Colon (tissue), 2 donors: Measurements from ENCODE around the gene DGKA.
"Not testable (repeated sequence)": the region's sequence is repeated elsewhere in the genome, so short reads cannot be mapped to it uniquely, and the experiment has no call there.

ENCODE experiments used
- FAIRE-seq: peaks from 2 replicates; lab custom pipeline; 2012; peaks lifted over from hg19 to GRCh38; lab: Jason Lieb, UNC
- donor health status: control.
- donor health status: control.

DGKA gene

DNA sequence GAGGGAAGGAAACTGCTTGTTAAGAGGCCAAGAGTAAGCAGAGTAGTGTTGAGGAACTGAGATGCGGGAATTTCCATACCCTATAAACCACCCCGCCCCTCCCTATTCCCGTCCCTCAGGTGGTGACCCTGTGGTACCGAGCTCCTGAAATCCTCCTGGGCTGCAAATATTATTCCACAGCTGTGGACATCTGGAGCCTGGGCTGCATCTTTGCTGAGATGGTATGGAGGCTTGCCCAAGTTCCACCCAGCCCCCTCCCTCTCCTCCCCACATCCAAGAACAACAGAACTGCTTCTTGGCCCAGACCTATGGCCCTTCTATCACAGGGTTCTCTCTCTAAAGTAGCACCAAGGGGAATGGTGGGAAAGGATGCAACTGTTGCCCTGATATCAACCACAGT lies 38.4 kb downstream of the DGKA start:
- no peak for FAIRE-seq

DNA sequence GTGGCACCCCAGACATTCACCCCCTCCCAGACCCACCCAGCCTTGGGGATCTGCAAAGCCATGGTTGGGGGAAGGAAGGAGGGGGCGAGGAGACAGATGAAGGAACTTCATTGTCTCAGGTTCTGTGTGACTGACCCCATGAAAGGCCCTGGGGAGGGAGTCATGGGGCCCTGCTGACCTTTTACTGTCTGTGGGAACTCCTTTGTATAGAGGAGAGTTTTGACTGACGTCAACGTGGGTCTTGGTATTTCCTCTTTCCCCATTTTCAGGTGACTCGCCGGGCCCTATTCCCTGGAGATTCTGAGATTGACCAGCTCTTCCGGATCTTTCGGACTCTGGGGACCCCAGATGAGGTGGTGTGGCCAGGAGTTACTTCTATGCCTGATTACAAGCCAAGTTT lies 39.8 kb downstream of the DGKA start:
- no peak for FAIRE-seq

DNA sequence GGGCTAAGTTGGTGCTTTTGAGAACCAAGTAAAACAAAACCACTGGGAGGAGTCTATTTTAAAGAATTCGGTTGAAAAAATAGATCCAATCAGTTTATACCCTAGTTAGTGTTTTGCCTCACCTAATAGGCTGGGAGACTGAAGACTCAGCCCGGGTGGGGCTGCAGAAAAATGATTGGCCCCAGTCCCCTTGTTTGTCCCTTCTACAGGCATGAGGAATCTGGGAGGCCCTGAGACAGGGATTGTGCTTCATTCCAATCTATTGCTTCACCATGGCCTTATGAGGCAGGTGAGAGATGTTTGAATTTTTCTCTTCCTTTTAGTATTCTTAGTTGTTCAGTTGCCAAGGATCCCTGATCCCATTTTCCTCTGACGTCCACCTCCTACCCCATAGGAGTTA lies 41.1 kb downstream of the DGKA start:
- FAIRE-seq: no peak

DNA sequence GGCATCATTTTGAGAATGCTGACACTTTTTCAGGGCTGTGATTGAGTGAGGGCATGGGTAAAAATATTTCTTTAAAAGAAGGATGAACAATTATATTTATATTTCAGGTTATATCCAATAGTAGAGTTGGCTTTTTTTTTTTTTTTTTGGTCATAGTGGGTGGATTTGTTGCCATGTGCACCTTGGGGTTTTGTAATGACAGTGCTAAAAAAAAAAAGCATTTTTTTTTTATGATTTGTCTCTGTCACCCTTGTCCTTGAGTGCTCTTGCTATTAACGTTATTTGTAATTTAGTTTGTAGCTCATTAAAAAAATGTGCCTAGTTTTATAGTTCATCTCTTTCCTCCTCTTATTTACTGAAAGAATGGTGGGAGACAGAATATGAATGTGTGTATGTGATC lies 41.5 kb downstream of the DGKA start:
- FAIRE-seq: no peak

DNA sequence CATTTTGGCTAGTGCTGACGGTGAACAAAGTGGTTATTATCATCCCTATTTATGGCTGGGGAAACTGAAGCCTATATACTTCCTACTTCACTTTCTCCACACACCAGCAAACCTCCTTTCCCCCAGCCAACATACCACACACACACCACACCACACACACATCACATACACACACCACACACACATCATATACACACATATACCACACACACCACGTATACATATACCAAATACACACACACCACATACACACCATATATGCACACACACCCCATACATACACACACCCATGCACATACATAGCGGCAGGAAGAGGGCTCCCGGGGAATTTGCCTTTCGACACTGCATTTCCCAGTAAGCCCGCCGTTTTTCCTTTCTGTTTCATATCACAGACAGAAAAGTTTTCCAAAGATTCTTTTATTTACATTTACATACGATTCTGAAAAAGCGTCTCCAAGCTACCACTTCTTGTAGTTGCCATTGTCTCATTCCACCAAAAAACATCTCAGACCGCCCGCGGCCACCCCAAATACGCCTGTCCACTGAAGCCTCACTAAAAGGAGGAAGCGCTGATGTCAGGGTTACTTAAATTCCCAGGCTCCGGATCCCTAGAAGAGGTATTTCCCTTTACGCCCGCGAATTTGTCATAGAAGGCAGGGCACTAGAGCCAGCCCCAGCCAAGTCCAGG lies 42.1 kb downstream of the DGKA start:
- no peak for FAIRE-seq

DNA sequence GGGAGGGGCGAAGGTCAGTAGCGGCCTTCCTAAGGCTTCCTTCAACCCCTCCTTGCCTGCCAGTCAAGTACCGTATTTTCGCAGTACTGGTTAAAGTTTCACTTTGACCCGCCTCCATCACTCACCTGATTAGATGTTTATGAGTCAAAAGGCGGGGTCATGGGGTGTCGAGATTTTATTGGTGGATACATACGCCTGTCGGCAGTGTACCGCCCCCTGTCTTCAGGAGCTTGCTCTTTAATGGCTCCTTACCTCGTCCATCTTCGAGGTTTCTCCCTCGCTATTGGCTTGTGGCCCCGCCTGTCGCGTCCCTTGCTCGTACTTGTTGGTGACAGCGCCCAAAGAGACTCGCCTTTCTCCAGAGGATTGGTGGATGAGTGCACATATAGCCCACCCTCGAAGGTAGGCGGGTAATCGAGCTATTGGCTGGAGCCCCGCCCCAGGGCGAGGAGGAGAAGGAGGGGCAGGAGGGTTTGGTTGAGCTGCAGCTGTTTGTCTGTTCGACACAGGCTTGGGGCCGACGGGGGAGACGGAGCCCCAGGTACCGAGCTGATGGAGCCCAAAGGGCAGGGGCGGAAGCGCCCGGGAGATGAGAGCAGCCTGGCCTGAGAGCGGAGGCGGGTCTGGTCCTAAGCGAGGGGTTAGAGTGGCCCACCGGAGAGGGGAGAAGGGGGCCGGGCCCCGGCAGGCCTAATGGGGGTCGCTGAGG lies 42.8 kb downstream of the DGKA start, which contains the start of gene RAB5B:
TSS of gene RAB5B (plus strand) at position 480 of the 709 bp plus-strand sequence. CDS start 12,883 bp downstream, outside the sequence.
- peak; percentile 98 for FAIRE-seq

DNA sequence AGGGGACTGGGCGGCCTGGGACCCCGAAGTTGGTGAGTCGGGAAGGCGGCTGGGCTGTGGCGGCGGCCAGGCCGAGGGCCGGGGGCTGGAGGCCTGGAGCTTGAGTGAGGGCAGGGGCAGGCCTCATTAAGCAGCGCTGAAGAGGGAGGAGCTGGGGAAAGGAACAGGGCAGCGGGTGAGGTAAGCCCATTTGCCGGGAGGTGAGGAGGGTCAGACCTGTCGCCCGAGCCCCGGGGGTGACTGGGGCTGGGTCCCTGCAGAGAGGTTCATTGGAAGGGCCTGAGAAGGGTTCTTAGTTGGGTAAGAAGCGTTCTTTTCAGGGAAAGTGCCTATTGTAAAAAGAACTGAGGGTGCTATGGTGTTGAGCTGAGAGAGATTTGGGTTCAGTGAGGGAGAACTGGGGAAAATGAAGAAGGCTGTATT lies 43.4 kb downstream of the DGKA start:
- no peak for FAIRE-seq

DNA sequence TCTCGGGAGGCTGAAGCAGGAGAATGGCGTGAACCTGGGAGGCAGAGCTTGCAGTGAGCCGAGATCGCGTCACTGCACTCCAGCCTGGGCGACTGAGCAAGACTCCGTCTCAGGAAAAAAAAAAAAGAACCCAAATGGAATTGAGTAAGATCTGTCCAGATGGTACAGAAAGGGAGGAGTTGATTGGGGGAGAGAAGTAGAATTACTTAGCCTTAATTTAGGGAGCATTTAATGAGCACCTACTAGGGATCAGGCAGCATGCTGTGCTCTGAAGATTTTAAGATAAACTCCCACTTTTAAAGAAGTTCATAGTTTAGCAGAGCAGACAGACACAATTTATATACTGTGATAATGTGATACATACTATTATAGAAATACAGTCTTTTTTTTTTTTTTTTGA lies 47.4 kb downstream of the DGKA start:
- FAIRE-seq: no peak

DNA sequence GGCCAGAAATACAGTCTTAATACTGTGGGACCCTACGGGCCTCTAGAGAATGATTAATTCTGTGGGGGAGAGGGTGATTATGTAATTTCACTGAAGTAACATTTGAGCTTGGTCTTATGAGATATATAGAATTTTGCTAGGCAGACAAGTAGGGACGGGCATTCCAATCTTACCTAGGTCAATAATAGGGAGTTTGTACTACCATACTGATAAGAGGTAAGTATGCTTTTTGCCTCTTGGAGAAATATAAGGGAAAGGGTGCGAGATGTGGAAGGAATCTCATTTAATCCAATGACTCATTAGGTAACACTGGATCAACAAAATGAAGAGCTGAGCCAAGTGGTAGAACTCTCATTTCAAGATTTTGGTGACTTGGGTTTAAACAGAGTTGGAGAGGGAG lies 48.1 kb downstream of the DGKA start:
- no peak for FAIRE-seq

DNA sequence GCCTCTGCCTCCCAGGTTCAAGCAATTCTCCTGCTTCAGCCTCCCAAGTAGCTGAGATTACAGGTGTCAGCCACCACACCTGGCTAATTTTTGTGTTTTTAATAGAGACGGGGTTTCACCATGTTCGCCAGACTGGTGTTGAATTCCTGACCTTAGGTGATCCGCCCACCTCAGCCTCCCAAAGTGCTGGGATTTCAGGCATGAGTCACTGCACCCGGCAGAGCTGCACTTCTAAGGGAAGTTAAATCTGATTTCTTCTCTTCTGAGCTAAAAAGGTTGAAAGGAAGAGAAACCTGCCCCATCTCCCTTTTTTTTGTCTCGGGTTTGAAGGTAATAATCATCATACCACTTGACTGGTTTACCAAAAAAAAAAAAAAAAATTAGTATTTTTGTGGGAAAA lies 50.9 kb downstream of the DGKA start:
- not testable (repeated sequence) for FAIRE-seq

DNA sequence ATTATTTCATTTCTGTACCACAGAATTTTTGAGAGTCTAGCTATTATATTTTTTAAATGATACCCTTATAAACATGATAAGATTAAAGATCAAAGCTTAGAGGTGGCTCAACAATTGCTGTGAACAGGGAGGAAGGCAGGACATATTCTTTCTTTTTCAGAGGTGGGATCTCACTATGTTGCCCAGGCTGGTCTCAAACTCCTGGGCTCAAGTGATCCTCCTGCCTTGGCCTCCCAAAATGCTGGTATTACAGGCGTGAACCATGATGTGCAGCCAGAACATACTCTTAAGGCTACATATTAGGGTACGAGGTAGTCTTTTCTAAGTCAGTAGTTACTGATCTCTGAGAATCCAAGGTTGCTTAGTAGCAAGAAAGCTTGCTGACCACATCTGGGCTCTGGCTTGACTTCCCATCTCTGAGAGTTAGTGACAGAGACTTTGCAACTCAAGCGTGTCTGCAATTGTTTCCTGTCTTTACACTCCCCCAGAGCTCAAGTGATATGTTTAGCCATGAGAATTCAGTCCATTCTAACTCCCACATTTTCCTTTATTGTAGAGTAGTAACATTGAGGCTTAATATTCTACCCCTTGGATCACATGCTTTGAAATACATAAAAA lies 51.5 kb downstream of the DGKA start:
- FAIRE-seq: no peak

DNA sequence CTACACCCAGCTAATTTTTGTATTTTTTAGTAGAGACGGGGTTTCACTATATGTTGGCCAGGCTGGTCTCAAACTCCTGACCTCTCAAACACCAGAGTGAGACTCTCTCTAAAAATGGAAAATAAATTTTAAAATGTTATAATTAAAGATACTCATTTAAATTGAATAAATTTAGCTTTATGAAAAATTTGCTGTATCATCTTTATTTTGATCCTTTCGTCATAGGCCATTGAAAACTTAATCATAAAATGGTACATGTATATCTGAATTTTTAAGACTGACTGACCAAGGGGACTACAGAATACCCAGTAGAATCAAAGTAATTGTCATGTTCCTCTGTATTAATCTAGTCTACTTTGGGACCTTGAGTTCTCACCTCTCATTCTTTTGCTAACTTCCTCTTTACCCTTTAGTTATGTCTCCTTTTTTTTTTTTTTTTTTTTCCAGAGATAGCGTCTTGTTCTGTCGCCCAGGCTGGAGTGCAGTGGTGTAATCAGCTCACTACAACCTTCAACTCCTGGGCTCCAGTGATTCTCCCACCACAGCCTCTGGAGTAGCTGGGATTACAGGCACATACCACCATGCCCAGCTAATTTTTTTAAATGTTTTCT lies 52.4 kb downstream of the DGKA start:
- FAIRE-seq: no peak

DNA sequence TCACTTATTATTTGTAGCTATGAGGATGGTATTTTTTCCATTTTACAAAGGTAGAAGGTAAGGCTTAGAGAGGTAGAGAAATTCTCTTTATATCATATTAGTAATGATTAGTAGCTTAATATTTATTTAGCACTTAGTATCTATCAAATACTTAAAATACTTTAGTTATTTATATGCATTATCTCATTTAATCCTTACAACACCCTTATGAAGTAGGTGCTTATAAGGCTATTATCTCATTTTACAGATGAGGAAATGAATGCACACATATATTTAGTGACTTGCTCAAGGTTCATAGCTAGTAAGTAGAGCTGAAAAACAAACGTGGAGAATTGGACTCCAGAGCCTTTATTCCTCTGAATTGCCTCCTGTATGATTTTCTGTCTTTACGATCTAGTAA lies 53.9 kb downstream of the DGKA start:
- FAIRE-seq: no peak

DNA sequence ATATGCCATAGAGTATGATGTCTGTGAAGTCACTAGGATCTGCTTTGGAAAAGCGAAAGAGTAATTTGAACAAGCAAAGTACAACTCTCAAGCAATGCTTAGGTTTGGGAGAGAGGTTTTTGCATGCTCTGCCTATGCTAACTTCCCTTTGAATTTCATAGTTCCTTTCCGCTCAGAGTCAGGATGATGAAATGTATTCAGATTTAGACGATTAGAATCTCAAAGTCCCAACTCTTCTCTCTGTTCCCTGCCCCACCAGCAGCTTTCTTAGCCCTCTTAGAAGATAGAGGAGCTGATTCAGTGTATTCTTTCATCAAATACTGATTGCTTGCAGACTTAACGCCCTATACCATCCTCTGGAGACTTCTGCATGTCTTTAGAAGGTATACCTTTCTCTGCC lies 54.4 kb downstream of the DGKA start:
- no peak for FAIRE-seq

DNA sequence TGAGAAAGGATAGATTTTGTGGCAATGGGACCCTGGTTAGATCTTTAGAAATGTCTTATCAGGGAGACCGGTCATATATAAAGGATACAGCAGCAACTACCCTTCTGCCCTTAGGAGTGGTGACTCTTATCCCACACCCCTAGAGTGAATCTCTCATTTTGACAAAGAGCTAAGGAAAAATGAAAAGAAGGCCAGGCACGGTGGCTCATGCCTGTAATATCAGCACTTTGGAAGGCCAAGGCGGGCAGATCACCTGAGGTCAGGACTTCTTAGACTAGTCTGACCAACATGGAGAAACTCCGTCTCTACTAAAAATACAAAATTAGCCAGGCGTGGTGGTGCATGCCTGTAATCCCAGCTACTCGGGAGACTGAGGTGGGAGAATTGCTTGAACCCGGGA lies 55.0 kb downstream of the DGKA start:
- not testable (repeated sequence) for FAIRE-seq

DNA sequence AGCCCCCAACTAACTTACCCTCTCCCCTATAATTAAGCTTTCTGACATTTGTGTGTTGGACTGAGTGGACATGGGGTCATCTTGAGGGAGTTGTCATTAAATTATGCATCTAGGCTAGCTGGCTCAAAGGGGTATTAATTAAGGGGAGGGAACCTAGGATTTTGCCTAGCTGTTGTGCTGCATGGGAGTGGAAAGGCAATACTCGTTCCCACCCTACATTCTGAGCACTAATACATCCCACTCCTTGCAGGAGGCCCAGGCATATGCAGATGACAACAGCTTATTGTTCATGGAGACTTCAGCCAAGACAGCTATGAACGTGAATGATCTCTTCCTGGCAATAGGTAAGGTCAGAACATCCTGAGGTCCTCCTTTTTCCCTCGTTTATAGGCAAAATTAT lies 60.1 kb downstream of the DGKA start:
- FAIRE-seq: no peak

DNA sequence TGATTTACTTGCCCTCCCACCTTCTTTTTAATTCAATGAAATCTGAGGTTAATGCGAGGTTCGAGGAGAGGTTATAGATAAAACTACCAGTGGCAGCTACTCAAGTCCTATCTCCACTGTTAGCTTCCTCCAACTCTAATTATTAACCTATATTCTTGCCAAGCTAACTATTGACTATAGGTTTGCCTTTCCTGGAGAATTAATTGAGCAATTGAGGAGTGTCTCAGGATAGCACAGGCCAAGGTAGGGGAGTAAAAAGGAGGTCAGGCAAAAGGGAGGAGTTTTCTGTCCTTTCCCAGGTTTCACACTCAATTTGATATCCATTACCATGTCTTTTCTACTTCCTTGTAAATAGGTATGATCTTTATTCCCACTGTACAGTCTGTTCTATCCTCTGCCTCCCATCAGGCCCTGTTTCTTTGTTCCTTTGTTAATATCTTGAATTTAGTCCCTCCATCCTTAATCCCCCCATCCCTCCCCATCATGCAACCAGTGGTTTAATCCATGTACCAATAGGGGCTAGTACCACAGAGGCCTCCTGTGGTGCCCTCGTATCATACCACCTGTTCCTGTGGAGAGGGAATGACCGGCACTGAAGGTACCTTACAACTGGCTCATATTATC lies 62.4 kb downstream of the DGKA start:
- no peak for FAIRE-seq

DNA sequence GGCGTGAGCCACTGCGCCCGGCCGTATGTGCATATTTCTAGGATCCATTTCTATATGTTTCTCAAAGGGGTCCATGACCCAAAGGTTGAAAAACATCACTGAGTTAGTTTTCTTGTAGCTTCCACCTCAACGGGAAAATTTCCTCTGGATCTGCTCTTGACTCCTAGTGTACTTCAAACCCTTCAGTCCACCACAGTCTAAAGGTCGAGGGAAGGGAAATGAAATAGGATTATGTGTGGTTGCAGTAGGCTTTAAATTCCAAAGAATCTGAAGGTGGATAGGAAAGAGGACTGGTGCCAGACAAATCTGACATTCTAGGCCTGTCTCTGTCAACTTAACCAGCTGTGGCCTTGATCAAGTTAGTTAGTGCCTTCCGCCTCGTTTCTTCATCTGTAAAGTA lies 64.4 kb downstream of the DGKA start:
- FAIRE-seq: no peak

DNA sequence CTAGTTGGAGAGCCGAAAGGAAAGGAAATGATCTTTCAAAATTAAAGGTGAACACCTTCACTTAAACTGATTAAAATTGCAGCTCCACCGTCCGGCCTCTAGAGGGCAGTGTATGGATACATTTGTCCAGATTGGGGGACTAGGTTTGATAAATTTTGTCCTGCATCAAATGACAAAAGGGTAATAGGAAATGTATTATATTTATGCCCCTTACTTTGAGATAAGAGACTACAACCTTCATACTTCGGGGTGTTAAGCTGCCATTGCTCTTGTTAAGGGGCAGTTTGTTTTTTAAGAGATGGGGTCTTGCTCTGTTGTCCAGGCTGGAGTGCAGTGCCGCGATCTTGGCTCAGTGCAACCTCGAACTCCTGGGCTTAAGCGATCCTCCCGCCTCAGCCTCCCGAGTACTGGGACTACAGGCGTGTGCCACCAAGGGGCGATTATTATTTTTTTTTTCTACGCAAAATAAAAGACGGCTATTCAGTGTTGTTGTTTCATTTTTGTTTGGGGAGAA lies 65.3 kb downstream of the DGKA start:
- FAIRE-seq: no peak

DNA sequence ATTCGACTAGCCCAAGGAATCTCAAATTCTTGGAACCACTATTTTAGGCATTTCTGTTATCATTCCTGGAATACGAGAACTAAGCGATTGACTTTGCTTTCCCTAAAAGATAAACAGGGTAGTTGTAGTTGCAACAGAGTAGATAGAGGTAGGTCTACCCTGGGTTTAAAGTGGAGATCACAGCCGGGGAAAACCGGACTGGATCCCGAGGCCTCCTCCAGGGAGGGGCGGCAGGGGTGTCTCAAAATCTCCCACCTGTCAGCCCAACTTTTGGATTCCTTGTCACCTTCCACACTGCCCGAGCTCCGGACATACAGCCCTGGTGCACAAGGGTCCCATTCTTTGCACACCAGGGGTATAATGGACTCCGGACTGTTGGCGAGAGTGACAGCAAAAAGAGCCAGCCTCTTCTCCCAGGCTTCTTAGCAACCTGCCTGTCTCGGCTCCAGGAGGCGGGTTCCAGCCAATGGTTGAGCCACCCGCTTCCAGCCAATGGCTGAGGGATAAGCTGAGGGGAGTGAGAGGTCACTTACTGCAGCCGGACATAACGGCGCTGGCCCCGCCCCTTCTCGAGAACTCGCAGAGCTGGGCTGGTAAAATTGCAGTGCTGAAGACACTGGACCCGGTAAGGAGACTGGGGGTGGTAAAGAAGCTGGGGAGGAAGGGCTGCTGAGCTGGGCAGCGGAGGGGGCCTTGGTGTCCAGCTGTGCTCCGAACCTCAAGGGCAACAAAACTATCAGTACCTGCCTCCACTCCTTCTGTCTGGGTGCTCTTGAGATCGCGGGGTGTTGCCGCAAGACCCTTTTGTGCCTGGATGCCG lies 66.0 kb downstream of the DGKA start, which contains the start of gene SUOX:
TSS of gene SUOX (plus strand) at position 562 of the 820 bp plus-strand sequence. CDS start 4,946 bp downstream, outside the sequence.
- no peak for FAIRE-seq

DNA sequence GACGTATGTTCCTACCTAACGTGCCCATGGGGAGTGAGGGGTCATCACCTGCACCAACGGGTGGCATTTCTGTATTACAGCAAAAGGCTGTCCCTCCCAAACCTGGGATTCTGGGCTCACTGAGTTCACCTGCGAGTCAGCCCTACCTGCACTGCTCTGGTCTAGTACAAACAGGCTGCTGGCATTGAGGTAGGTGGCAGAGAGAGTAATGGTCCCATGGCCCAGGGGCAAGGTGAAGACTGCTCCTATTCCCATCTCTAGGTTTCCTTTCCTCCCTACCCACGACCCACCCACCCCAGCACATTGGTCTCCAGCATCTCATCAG lies 66.5 kb downstream of the DGKA start:
- no peak for FAIRE-seq
